ENCODE data around the gene GABRB3.

Gene GABRB3

DNA sequence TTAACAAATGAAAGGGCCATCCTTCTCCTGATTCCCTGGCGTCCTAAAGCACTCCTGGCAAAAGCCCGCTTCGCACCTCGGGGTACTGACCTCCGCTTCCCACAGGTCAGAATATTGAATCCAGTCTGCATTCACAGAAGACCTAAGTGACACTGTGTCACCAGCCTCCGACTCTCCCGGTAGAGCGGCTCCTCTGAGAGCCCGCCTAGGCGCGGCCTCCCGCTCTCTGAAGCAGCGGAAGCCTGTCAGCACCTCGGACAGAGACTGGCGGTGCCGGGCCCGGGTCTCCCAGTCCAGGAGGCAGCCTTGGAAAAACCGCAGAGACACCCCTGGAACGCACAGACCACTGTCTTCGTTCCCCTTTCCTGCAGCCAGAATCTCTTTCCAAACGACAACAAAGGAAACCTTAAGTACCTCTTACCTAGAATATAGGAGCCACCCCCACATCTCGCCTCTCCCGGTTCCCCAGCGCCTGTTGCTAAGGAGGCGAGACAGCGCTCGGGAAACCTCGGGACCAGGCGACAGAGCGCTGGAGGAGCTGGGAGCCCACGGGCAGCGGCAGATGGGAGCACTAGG is 1.2 kb downstream of the GABRB3 start:
- DNase-seq, result no peak
- in situ Hi-C loops (cut with HindIII; ENCODE audit: low pct_ligation_motif_present, low sequenced_read_pairs), result no loop called here
- peaks cover 21% of the 10 kb centered on the region for H3K27me3 ChIP-seq (replicated peaks)
- H3K36me3 ChIP-seq (replicated peaks), result no peaks in the 10 kb centered on the region
- H3K27ac ChIP-seq, result no peak overlapping the region
- H3K4me3 ChIP-seq (ENCODE audit: low read depth, low read length), result no peak overlapping the region
- TF ChIP-seq, protein P1, sequence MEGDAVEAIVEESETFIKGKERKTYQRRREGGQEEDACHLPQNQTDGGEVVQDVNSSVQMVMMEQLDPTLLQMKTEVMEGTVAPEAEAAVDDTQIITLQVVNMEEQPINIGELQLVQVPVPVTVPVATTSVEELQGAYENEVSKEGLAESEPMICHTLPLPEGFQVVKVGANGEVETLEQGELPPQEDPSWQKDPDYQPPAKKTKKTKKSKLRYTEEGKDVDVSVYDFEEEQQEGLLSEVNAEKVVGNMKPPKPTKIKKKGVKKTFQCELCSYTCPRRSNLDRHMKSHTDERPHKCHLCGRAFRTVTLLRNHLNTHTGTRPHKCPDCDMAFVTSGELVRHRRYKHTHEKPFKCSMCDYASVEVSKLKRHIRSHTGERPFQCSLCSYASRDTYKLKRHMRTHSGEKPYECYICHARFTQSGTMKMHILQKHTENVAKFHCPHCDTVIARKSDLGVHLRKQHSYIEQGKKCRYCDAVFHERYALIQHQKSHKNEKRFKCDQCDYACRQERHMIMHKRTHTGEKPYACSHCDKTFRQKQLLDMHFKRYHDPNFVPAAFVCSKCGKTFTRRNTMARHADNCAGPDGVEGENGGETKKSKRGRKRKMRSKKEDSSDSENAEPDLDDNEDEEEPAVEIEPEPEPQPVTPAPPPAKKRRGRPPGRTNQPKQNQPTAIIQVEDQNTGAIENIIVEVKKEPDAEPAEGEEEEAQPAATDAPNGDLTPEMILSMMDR (IDR thresholded peaks at IDR 0.05; ENCODE audit: low read depth, low read length, missing control alignments), result no peak

DNA sequence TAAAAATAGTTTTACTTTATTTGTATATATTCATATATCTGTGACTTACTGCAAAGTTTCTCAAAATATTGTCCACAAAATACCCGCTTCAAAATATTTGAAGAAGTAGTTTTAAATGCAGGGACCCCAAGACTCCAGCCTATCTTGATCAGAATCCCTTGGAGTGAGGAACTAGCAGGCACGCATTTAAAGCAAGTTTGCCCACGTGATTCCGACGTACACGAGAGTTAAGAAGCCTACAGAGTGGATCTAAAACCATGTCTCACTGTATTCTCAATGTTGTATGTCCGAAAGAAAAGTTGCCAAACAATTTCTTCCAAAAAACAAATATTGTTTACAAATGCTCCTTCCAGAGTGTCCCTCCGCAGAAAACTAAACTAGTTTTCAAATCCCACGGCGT is 1.7 kb downstream of the GABRB3 start:
- peaks cover 21% of the 10 kb centered on the region for H3K27me3 ChIP-seq (replicated peaks)
- no peak overlapping the region for H3K27ac ChIP-seq
- no peak overlapping the region for H3K4me3 ChIP-seq (ENCODE audit: low read depth, low read length)
- TF ChIP-seq, protein P1 (IDR thresholded peaks at IDR 0.05; ENCODE audit: low read depth, low read length, missing control alignments), result no peak
- in situ Hi-C loops (cut with HindIII; ENCODE audit: low pct_ligation_motif_present, low sequenced_read_pairs), result no loop called here
- no peak for DNase-seq
- H3K36me3 ChIP-seq (replicated peaks), result no peaks in the 10 kb centered on the region

DNA sequence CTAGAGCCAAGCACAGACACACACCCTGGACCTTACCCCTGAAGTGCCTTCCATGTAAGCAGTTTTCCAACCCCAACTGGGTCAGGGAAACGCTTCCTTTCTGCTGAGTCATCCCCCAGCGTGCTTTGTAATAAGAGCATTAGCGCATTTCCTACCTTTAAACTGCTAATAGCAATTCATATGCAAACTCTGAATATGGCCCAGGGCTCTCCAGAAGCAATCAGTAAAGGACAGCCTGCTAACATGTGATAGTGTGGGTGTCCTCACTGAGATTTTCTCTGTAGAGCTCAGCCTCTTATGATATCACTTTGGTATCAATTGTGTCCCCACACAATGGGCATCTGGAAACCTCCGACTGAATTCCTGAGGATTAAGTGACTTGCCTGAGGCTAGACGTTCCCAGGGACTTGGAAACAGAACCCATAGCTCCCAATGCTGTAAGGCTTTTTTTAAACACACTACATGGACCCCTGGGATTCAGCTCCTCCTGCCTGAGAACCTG is 5.6 kb downstream of the GABRB3 start:
- TF ChIP-seq, protein P1 (IDR thresholded peaks at IDR 0.05; ENCODE audit: low read depth, low read length, missing control alignments), result no peak
- peaks cover 10% of the 10 kb centered on the region for H3K27me3 ChIP-seq (replicated peaks)
- no peak overlapping the region for H3K27ac ChIP-seq
- DNase-seq, result no peak
- H3K36me3 ChIP-seq (replicated peaks), result no peaks in the 10 kb centered on the region
- H3K4me3 ChIP-seq (ENCODE audit: low read depth, low read length), result no peak overlapping the region
- in situ Hi-C loops (cut with HindIII; ENCODE audit: low pct_ligation_motif_present, low sequenced_read_pairs), result no loop called here

DNA sequence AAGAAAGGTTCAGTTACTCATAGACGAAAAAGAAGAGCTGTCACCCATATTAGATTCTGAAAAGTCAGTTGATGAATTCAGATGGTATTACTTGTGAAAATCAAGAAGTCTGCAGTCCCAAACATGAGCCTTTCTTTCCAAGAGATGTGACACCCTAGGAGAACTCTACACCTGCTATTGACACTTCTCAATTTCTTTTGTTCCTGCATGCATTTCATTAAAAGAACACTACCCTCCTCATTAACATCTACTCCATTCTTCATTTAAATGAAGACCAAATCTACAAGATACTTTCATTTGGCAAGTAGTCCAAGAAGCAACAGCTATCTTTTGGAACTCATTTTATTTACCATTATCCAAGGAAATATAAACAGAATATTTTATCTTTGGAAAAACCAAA is 6.6 kb downstream of the GABRB3 start:
- H3K36me3 ChIP-seq (replicated peaks), result no peaks in the 10 kb centered on the region
- no peak overlapping the region for H3K27ac ChIP-seq
- no peak overlapping the region for H3K4me3 ChIP-seq (ENCODE audit: low read depth, low read length)
- peaks cover under 1% of the 10 kb centered on the region for H3K27me3 ChIP-seq (replicated peaks)
- TF ChIP-seq, protein P1 (IDR thresholded peaks at IDR 0.05; ENCODE audit: low read depth, low read length, missing control alignments), result no peak
- in situ Hi-C loops (cut with HindIII; ENCODE audit: low pct_ligation_motif_present, low sequenced_read_pairs), result no loop called here
- no peak for DNase-seq

DNA sequence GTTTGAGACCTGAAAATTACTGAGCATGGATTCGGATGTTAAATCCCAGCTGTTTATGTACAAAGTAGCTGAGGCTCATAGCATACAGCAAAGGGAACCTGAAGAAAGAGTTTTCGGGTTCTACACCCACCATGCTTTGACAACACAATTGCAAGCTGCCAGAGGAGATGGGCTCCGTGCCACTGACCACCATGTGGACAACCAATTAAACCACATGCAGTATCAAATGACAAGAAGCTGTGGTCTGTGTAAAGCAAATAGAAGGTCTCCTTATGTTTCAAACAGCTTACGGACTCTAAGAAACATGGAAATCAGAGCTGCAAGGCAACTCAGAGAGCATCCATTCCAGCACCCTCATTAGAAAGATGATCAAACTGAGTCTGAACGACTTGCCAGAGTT is 12.9 kb downstream of the GABRB3 start:
- no peaks in the 10 kb centered on the region for H3K36me3 ChIP-seq (replicated peaks)
- DNase-seq, result no peak
- H3K27ac ChIP-seq, result no peak overlapping the region
- no peak overlapping the region for H3K4me3 ChIP-seq (ENCODE audit: low read depth, low read length)
- TF ChIP-seq, protein P1 (IDR thresholded peaks at IDR 0.05; ENCODE audit: low read depth, low read length, missing control alignments), result no peak
- no peaks in the 10 kb centered on the region for H3K27me3 ChIP-seq (replicated peaks)
- in situ Hi-C loops (cut with HindIII; ENCODE audit: low pct_ligation_motif_present, low sequenced_read_pairs), result no loop called here

DNA sequence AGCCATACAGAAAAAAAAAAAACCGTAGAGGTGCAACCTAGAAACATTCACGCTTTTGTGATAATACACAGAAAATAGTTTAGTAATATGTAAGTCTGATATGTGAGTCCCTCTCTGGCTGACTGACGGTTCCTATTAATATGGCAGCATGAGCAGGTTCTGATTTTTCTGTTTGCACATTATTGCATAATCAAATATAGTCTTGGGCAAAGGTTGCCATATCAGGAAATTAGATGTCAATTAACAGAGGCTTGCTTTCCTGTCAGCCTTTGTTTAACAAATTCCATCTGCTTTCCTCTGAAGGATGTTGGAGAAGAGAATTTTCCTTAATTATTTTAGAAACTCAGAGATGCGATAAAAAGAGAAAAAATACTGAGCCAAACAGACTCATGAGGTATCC is 14.8 kb downstream of the GABRB3 start:
- no peaks in the 10 kb centered on the region for H3K27me3 ChIP-seq (replicated peaks)
- no peaks in the 10 kb centered on the region for H3K36me3 ChIP-seq (replicated peaks)
- DNase-seq, result no peak
- no peak overlapping the region for H3K27ac ChIP-seq
- TF ChIP-seq, protein P1 (IDR thresholded peaks at IDR 0.05; ENCODE audit: low read depth, low read length, missing control alignments), result no peak
- H3K4me3 ChIP-seq (ENCODE audit: low read depth, low read length), result no peak overlapping the region
- in situ Hi-C loops (cut with HindIII; ENCODE audit: low pct_ligation_motif_present, low sequenced_read_pairs), result no loop called here
